ENCODE data around the gene SPARCL1.

Gene SPARCL1

DNA sequence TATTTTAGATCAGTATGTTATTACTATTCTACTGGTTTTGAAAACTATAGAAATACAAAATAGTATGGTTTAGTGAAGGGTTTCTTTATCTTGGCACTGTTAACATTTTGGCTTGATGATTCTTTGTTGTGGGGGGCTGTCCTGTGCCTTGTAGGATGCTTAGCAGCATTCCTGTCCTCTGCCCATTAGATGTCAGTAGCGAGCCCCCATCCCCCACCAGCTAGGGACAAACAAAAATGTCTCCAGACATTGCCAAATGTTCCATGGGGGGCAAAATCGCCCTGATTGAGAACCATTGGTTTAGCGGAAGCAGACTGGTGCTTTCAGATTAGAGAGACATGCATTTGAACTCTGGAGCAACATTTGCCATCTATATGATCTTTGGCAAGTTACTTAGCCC lies 23.3 kb downstream of the SPARCL1 start:
- peaks cover 14% of the 10 kb centered on the region for H3K4me1 Mint-ChIP-seq
- no peak for TF ChIP-seq CTCF (IDR thresholded peaks at IDR 0.05; ENCODE audit: unreplicated experiment in 3 of 3)
- no peak overlapping the region for H3K4me3 Mint-ChIP-seq
- H3K27ac Mint-ChIP-seq, result no peak overlapping the region
- H3K27me3 Mint-ChIP-seq (ENCODE audit: low read depth), result no peaks in the 10 kb centered on the region
- no peaks in the 10 kb centered on the region for H3K36me3 Mint-ChIP-seq (ENCODE audit: low read depth)
- H3K9me3 Mint-ChIP-seq, result no peaks in the 10 kb centered on the region

DNA sequence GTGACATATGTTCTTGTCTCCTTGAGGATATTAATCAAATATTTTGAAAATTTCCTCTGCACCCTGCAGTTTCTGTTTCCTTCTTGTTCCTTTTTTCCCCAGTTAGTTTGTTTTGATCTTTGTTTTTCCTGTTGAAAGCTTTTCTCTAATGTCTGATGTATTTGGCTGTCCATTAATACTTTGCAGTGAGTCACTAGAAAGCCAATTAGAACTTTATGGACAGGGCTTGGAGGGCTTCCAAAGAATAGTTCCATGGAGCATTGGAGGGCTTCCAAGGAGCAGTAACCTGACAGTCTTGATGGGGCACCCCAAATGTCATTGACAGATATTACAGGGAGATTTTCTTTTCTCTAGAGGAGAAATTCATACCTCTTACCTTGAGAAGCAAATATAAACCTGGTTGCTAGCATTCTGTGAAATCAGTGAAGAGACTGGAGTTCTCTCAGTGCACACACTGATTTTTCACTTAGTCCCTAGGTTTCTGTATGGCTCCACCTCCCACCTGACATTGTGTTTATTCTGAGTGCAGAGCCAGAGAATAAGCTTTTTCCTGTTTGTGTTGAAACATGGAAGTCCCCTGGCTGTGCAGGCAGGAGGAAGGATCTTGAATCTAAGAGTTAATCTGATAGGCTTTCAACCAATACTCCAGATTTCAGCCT lies 26.5 kb downstream of the SPARCL1 start:
- peak overlapping the region; percentile 11 to 38 (median 12) for H3K27ac Mint-ChIP-seq
- no peaks in the 10 kb centered on the region for H3K36me3 Mint-ChIP-seq (ENCODE audit: low read depth)
- TF ChIP-seq CTCF (IDR thresholded peaks at IDR 0.05; ENCODE audit: unreplicated experiment in 3 of 3), result no peak
- H3K4me3 Mint-ChIP-seq, result no peak overlapping the region
- H3K27me3 Mint-ChIP-seq (ENCODE audit: low read depth), result no peaks in the 10 kb centered on the region
- H3K4me1 Mint-ChIP-seq, result peaks cover 36% of the 10 kb centered on the region
- no peaks in the 10 kb centered on the region for H3K9me3 Mint-ChIP-seq

- H3K4me1 Mint-ChIP-seq, result peaks cover 40% of the 10 kb centered on the region
- H3K27me3 Mint-ChIP-seq (ENCODE audit: low read depth), result no peaks in the 10 kb centered on the region
- H3K9me3 Mint-ChIP-seq, result no peaks in the 10 kb centered on the region
- TF ChIP-seq CTCF (IDR thresholded peaks at IDR 0.05; ENCODE audit: unreplicated experiment in 3 of 3), result no peak
- no peak overlapping the region for H3K4me3 Mint-ChIP-seq
- H3K36me3 Mint-ChIP-seq (ENCODE audit: low read depth), result no peaks in the 10 kb centered on the region
- H3K27ac Mint-ChIP-seq, result peak overlapping the region in 2 of 3 experiments; percentile 13 to 64
Measured at GRCh38 chr4:87500092-87500462, 29.1 kb downstream of the SPARCL1 start.

GRCh38 chr4:87499403-87500091 lies 29.6 kb downstream of the SPARCL1 start:
- no peak for TF ChIP-seq CTCF (IDR thresholded peaks at IDR 0.05; ENCODE audit: unreplicated experiment in 3 of 3)
- peak overlapping the region in 1 of 3 experiments; percentile 3 for H3K4me3 Mint-ChIP-seq
- no peaks in the 10 kb centered on the region for H3K27me3 Mint-ChIP-seq (ENCODE audit: low read depth)
- no peaks in the 10 kb centered on the region for H3K9me3 Mint-ChIP-seq
- peak overlapping the region; percentile 13 to 64 (median 17) for H3K27ac Mint-ChIP-seq
- H3K36me3 Mint-ChIP-seq (ENCODE audit: low read depth), result no peaks in the 10 kb centered on the region
- peaks cover 40% of the 10 kb centered on the region for H3K4me1 Mint-ChIP-seq

DNA sequence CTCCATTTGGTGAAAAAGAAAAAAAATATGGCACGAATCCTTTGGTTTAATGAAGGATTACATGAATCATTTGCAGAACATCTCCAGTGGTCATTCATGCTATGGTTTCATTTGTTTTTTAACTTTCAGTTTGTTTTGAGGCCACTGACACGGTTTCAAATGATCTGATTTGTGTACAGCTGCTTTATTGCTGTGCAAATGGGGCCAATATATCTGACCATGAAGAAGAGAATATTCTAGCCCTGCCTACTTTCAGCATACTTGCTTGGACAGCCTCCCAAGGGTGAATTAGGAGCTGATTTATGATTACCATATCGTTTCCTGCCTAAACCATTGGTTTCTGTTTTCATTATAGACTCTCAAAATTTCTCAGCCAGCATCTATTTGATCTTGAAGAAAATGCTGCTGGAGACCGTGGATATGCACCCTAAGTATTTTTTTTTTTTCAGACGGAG lies 30.7 kb downstream of the SPARCL1 start:
- no peak for TF ChIP-seq CTCF (IDR thresholded peaks at IDR 0.05; ENCODE audit: unreplicated experiment in 3 of 3)
- no peaks in the 10 kb centered on the region for H3K9me3 Mint-ChIP-seq

More for the DNA sequence above, 30.7 kb downstream of the SPARCL1 start:
- H3K4me1 Mint-ChIP-seq, result peaks cover 40% of the 10 kb centered on the region
- H3K4me3 Mint-ChIP-seq, result peak overlapping the region in 1 of 3 experiments; percentile 10
- peaks cover 5% of the 10 kb centered on the region for H3K36me3 Mint-ChIP-seq (ENCODE audit: low read depth)
- H3K27me3 Mint-ChIP-seq (ENCODE audit: low read depth), result no peaks in the 10 kb centered on the region
- peak overlapping the region; percentile 64 to 89 (median 85) for H3K27ac Mint-ChIP-seq

All from nephron (organoid).